SK-N-SH (cell line): ENCODE measurements around the gene ROBO3.

Source experiments
- CTCF ChIP-seq: fragments of 200-600 bp; sonication (generic); IDR thresholded peaks from 2 replicates; pipeline ENCODE4 v1.6.1; 2017; ENCODE audit warnings: antibody characterized with exemption, mild to moderate bottlenecking, moderate library complexity
- EP300 ChIP-seq, 2 experiments: IDR thresholded peaks; 2 replicates each; pipeline versions ENCODE4 v1.4.0 to v1.6.1; 2012; ENCODE audit warnings: borderline replicate concordance in 1 of 2, low read depth in 1 of 2, low read length in 1 of 2
- EZH2phosphoT487 ChIP-seq: fragments of 200-600 bp; sonication (generic); IDR thresholded peaks from 2 replicates; pipeline ENCODE4 v1.6.1; 2017; ENCODE audit warnings: low read depth, mixed run types, mild to moderate bottlenecking, antibody characterized with exemption, moderate library complexity, borderline replicate concordance
- FOXM1 ChIP-seq: IDR thresholded peaks from 2 replicates; pipeline ENCODE4 v1.4.0; 2012; ENCODE audit warnings: low read depth, mild to moderate bottlenecking
- NFIC ChIP-seq: IDR thresholded peaks from 2 replicates; pipeline ENCODE4 v1.4.0; 2012; ENCODE audit warnings: borderline replicate concordance
- POLR2AphosphoS5 ChIP-seq: IDR thresholded peaks from 2 replicates; pipeline ENCODE4 v1.6.1; 2012; ENCODE audit warnings: low read depth, low read length
- RCOR1 ChIP-seq: fragments of 150-350 bp; IDR thresholded peaks from 2 replicates; pipeline ENCODE4 v1.6.1; 2017; ENCODE audit warnings: antibody characterized with exemption, low read length
- USF1 ChIP-seq: IDR thresholded peaks from 2 replicates; pipeline ENCODE4 v1.4.0; 2012; ENCODE audit warnings: low read depth, borderline replicate concordance
- ZBTB33 ChIP-seq: IDR thresholded peaks from 2 replicates; pipeline ENCODE4 v1.4.0; 2012; ENCODE audit warnings: low read depth, borderline replicate concordance

GRCh38 chr11:124930799-124931198, 65.6 kb downstream of the ROBO3 start:
- no peak for TF ChIP-seq USF1
- TF ChIP-seq RCOR1: no peak
- no peak for TF ChIP-seq CTCF
- TF ChIP-seq NFIC: no peak
- TF ChIP-seq EP300 (IDR thresholded peaks at IDR 0.05; ENCODE audit: borderline replicate concordance in 1 of 2, low read depth in 1 of 2, low read length in 1 of 2): no peak
- TF ChIP-seq POLR2AphosphoS5: no peak
- TF ChIP-seq EZH2phosphoT487: no peak
- TF ChIP-seq FOXM1: no peak
- no peak for TF ChIP-seq ZBTB33
